NCI-H748 (cell line): ENCODE measurements around the gene CDPF1.
A peak's percentile ranks its signal among the peaks of the same experiment; 100 is the strongest.

Experiments
- DNase-seq: peaks from one replicate; lab custom pipeline; 2025; ENCODE audit not compliant: unreplicated experiment; lab: John Stamatoyannopoulos, UW

Gene CDPF1

GRCh38 chr22:46259374-46259773, 9.3 kb upstream of the CDPF1 start:
- DNase-seq, result no peak

- DNase-seq, result no peak
These were observed 6.4 kb upstream of the CDPF1 start for GRCh38 chr22:46256358-46256958.

- no peak for DNase-seq
These were observed 1.8 kb upstream of the CDPF1 start for GRCh38 chr22:46251816-46252380.

- no peak for DNase-seq
These were observed 1.2 kb upstream of the CDPF1 start for GRCh38 chr22:46251266-46251665.

GRCh38 chr22:46250783-46251125, 661 bp upstream of the CDPF1 start:
- DNase-seq, result no peak

GRCh38 chr22:46247443-46247975, 2.6 kb downstream of the CDPF1 start:
- DNase-seq, result no peak

GRCh38 chr22:46246178-46246577, 3.9 kb downstream of the CDPF1 start:
- DNase-seq, result no peak

- DNase-seq, result no peak
These were observed 4.6 kb downstream of the CDPF1 start for GRCh38 chr22:46245511-46245910.

- DNase-seq, result no peak
These were observed 5.3 kb downstream of the CDPF1 start for GRCh38 chr22:46244771-46245170.

GRCh38 chr22:46242076-46242475, 8.0 kb downstream of the CDPF1 start:
- no peak for DNase-seq

GRCh38 chr22:46241396-46242007, 8.6 kb downstream of the CDPF1 start:
- no peak for DNase-seq

GRCh38 chr22:46240907-46241306, 9.2 kb downstream of the CDPF1 start:
- DNase-seq, result no peak

- no peak for DNase-seq
These were observed 9.6 kb downstream of the CDPF1 start for GRCh38 chr22:46240506-46240905.

- no peak for DNase-seq
These were observed 10.0 kb downstream of the CDPF1 start for GRCh38 chr22:46240073-46240472.

- DNase-seq, result no peak
These were observed 10.6 kb downstream of the CDPF1 start for GRCh38 chr22:46239261-46240048.

GRCh38 chr22:46238541-46238940, 11.6 kb downstream of the CDPF1 start:
- no peak for DNase-seq

GRCh38 chr22:46237453-46238124, 12.5 kb downstream of the CDPF1 start:
- no peak for DNase-seq

GRCh38 chr22:46234969-46235368, 15.1 kb downstream of the CDPF1 start:
- DNase-seq, result no peak

GRCh38 chr22:46233231-46233630, 16.9 kb downstream of the CDPF1 start:
- DNase-seq, result peak; percentile 32

- no peak for DNase-seq
These were observed 19.7 kb downstream of the CDPF1 start for GRCh38 chr22:46230262-46230901.

GRCh38 chr22:46229701-46230100, 20.4 kb downstream of the CDPF1 start:
- no peak for DNase-seq
